Stimulated activated naive CD4-positive, alpha-beta T cell treated with Interleukin-2 at 50 U/mL for 16 hours (primary cell): ENCODE measurements around the gene DAND5.
A peak's percentile ranks its signal among the peaks of the same experiment; 100 is the strongest.

Experiments used
- DNase-seq: peaks from one replicate; lab custom pipeline; 2025; lab: John Stamatoyannopoulos, UW

Gene DAND5

DNA sequence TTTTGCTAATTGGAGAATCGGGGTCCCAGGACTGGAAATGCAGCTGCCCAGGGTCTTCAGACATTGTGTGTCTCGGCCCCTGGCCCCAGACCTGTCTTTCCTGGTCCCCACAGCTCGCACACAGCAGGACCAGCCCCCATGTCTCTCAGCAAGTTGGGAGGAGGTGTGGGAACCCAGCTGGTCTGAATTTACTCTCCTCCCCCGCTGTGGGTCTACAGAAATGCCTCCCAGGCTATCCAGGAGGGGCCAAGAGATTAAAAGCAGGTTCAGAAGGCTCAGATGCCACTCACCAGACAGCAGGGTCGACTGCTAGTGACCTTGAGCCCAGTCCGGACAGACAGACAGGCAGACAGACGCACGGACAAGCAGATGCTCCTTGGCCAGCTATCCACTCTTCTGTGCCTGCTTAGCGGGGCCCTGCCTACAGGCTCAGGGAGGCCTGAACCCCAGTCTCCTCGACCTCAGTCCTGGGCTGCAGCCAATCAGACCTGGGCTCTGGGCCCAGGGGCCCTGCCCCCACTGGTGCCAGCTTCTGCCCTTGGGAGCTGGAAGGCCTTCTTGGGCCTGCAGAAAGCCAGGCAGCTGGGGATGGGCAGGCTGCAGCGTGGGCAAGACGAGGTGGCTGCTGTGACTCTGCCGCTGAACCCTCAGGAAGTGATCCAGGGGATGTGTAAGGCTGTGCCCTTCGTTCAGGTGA lies at the start of gene DAND5:
Gene DAND5, plus strand, starts transcription at position 285 of the 697 bp plus-strand sequence. Its CDS starts 85 bp downstream, at position 370.
- no peak for DNase-seq

- no peak for DNase-seq
These were observed 48.3 kb upstream of the DAND5 start for GRCh38 chr19:12921047-12921446.

GRCh38 chr19:12922959-12923358 lies 46.4 kb upstream of the DAND5 start:
- no peak for DNase-seq

DNA sequence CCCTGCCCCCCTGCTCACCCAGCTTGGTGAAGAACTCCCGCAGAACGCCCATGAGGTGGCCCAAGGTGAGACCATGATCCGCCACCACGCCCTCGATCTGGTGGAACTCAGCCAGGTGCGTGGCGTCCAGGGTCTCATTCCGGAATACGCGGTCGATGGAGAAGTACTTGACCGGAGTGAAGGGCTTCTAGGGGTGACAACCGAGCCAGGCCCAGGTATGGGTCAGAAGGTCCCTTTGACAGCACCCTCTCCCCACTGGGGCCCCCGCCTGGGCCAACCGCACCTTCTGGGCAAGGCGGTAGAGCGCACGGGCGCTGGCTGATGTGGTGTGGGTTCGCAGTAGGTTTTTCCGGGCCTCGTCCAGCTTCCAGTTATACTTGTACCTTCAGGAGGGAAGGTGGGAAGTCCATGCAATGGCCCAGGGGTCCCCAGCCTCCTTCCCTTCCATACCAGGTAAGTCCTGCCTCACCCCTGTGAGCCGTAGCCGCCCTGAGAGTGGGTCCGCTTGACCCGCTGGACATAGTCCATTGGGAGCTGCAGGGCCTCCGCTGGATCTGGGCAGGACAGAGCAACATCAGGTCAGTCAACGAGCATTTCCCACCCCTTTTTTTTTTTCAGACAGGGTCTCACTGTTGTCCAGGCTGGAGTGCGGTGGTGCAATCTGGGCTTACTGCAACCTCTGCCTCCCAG lies 44.6 kb upstream of the DAND5 start:
- DNase-seq: no peak

- DNase-seq: no peak
These were observed 39.3 kb upstream of the DAND5 start for GRCh38 chr19:12930002-12930645.

- DNase-seq: no peak
These were observed 36.7 kb upstream of the DAND5 start for GRCh38 chr19:12932392-12933286.

- peak; percentile 89 for DNase-seq
These were observed 35.9 kb upstream of the DAND5 start, which contains the start of gene FARSA for GRCh38 chr19:12933287-12934072. Gene FARSA (minus strand): TSS chr19:12933711. CDS start chr19:12933696, 15 bp downstream.

GRCh38 chr19:12935071-12935470 lies 34.3 kb upstream of the DAND5 start:
- no peak for DNase-seq

DNA sequence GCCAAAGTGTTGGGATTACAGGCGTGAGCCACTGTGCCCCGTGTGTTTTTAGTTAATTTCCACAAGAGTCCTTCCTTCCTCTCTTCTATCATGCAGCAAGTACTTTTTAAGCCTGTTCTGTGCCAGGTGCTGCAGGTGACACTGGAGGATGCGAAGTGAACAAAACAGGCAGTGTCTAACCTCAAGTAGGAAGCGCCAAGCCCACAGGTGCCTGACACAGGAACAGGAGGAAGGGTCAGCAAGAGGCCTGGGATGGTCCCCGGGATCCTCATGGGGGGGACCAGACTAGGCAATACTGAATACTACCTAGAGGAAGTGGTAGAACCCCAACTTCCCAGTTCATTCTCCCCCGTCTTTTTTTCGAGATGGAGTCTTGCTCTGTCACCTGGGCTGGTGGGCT lies 32.8 kb upstream of the DAND5 start:
- DNase-seq: no peak

GRCh38 chr19:12937093-12937926 lies 32.1 kb upstream of the DAND5 start:
- DNase-seq: no peak

DNA sequence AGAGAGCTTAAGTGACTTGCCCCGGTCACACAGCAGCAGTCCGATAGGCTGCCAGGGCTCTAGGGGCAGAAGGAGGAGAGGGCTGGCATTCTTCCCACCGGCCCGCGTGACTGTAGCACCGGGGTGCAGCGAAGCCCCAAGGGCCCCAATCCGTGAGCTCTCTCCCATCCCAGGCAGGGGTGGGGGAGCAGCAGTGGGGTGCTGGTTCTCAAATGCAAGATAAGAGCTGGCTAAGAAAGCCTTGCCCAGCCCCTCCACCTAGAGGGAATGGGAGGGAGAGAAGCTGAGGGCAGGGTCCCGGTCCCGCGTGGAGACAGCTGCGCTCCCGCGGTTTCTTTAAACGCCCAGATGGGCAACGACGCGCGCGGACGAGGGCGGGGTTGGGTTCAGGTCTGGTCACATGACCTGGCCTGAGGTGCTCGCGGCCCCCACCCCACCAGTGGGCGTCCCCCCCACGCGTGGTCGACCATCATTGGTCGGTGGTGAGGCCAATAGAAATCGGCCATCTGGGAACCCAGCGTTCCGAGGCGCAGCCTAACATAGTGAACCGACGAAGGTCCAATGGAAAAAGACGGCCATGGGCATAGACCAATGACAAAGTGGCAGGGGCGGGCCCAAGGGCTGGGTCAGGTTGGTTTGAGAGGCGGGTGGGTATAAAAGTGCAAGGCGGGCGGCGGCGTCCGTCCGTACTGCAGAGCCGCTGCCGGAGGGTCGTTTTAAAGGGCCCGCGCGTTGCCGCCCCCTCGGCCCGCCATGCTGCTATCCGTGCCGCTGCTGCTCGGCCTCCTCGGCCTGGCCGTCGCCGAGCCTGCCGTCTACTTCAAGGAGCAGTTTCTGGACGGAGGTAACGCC lies 31.2 kb upstream of the DAND5 start, which contains the start of gene CALR:
Gene CALR, plus strand, starts transcription at position 683 of the 852 bp plus-strand sequence. Its CDS starts 71 bp downstream, at position 754.
- DNase-seq: peak; percentile 100

- DNase-seq: peak; percentile 48
These were observed 30.4 kb upstream of the DAND5 start for GRCh38 chr19:12938779-12939601.

GRCh38 chr19:12939975-12940423 lies 29.4 kb upstream of the DAND5 start:
- no peak for DNase-seq

DNA sequence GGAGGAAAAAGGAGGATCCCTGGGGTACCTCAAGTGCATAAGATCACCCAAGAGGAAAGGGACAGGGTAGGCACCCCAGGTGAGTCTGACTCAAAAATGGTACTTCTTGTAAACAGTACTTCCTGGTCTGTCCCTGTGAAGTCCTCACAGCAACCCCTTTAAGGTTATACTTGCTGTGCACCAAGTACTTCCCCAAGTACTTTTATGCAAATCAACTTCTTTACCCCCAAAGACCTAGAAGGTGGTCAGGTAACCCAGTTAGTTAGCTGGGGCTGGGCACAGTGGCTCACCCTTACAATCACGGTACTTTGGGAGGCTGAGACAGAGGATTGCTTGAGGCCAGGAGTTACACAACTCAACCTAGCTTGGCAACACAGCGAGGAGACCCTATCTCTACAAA lies 28.5 kb upstream of the DAND5 start:
- no peak for DNase-seq

GRCh38 chr19:12943437-12944044 lies 25.8 kb upstream of the DAND5 start:
- DNase-seq: no peak

DNA sequence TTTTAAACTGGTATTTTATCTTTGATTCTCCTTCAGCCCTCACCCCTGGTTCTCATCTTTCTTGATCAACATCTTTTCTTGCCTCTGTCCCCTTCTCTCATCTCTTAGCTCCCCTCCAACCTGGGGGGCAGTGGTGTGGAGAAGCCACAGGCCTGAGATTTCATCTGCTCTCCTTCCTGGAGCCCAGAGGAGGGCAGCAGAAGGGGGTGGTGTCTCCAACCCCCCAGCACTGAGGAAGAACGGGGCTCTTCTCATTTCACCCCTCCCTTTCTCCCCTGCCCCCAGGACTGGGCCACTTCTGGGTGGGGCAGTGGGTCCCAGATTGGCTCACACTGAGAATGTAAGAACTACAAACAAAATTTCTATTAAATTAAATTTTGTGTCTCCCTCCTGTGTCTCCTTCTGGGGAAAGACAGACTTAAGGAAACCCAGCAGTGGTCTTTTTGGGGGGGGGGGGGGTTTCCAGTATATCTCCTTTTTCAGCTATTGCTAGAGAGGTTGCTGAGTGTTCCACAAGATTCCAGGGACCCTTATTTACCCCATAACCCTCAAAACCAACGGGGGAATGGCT lies 25.2 kb upstream of the DAND5 start:
- no peak for DNase-seq

GRCh38 chr19:12945479-12946091 lies 23.8 kb upstream of the DAND5 start, which contains the start of gene RAD23A:
Gene RAD23A (plus strand): TSS chr19:12945862. CDS start chr19:12945949, 87 bp downstream.
- DNase-seq: peak; percentile 95
